22Rv1 (cell line): ENCODE measurements around the gene HDGFL2.

Source experiments
- H3K27ac ChIP-seq: fragments of 450-650 bp; 2 replicates; pipeline ENCODE4 v1.5.1; 2017
- CTCF ChIP-seq: fragments of 450-650 bp; IDR thresholded peaks from 2 replicates; pipeline ENCODE4 v1.5.1; 2017; ENCODE audit warnings: mild to moderate bottlenecking
- ZFX ChIP-seq: fragments of 450-650 bp; IDR thresholded peaks from 2 replicates; pipeline ENCODE4 v1.6.1; 2017; ENCODE audit warnings: antibody characterized with exemption, borderline replicate concordance

The HDGFL2 gene

GRCh38 chr19:4472174-4472974 is at the start of gene HDGFL2:
HDGFL2 (plus strand) TSS chr19:4472297; CDS start chr19:4472351, 54 bp downstream.
- H3K27ac ChIP-seq, result peak within 1 kb of the TSS; percentile 90
- TF ChIP-seq CTCF (no peak), ZFX (no peak)

GRCh38 chr19:4423416-4424126 is 48.5 kb upstream of the HDGFL2 start:
- no peak overlapping the region for H3K27ac ChIP-seq
- no peak for TF ChIP-seq CTCF
- TF ChIP-seq ZFX, result no peak

GRCh38 chr19:4425537-4425936 is 46.6 kb upstream of the HDGFL2 start:
- no peak for TF ChIP-seq CTCF
- no peak for TF ChIP-seq ZFX
- H3K27ac ChIP-seq, result no peak overlapping the region

GRCh38 chr19:4428326-4428975 is 43.6 kb upstream of the HDGFL2 start:
- TF ChIP-seq CTCF, result no peak
- TF ChIP-seq ZFX, result no peak
- no peak overlapping the region for H3K27ac ChIP-seq

- TF ChIP-seq CTCF, result no peak
- TF ChIP-seq ZFX, result no peak
- H3K27ac ChIP-seq, result no peak overlapping the region
Measured at GRCh38 chr19:4429256-4429655, 42.8 kb upstream of the HDGFL2 start.

- H3K27ac ChIP-seq, result no peak overlapping the region
- TF ChIP-seq CTCF (no peak), ZFX (no peak)
Measured at GRCh38 chr19:4429771-4430171, 42.3 kb upstream of the HDGFL2 start.
